ENCODE measurements around the gene DEAF1.

Gene DEAF1

DNA sequence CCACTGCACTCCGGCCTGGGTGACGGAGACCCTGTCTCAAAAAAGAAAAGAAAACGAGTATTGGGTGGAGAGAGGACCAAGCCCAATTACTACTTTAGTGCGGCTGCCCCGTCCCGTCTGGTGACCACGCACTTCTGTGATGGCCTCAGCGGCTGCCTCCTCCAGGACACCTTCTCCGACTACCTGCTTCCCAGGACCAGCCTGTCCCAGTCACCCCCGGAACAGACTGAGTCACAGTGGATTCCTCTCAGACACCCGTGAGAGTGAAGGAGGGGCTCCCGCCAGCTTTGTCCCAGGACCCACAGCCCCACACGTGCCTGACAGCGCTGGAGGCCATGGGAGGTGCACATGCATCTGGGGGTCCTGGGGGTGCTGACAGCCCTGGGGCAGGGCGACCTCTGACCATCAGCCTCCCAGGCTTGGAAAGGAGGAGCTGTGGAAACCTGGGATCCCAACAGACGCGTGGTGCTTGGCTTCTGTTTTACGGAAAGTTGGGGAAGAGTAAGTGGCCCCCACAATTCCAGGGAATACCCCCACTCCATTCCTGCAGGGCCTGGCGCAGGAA is 53.1 kb downstream of the DEAF1 start:
- DNase-seq, result no peak

DNA sequence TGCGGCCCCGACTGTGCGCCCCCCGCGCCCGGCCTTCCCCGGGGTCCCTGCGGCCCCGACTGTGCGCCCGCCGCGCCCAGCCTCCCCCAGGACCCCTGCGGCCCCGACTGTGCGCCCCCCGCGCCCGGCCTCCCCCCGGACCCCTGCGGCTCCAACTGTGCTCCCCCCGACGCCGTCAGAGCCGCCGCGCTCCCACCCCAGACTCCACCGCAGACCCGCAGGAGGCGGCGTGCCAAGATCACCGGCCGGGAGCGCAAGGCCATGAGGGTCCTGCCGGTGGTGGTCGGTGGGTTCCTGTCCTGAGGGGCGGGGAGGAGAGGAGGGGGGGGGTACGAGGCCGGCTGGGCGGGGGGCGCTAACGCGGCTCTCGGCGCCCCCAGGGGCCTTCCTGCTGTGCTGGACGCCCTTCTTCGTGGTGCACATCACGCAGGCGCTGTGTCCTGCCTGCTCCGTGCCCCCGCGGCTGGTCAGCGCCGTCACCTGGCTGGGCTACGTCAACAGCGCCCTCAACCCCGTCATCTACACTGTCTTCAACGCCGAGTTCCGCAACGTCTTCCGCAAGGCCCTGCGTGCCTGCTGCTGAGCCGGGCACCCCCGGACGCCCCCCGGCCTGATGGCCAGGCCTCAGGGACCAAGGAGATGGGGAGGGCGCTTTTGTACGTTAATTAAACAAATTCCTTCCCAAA is 54.9 kb downstream of the DEAF1 start:
- no peak for DNase-seq

DNA sequence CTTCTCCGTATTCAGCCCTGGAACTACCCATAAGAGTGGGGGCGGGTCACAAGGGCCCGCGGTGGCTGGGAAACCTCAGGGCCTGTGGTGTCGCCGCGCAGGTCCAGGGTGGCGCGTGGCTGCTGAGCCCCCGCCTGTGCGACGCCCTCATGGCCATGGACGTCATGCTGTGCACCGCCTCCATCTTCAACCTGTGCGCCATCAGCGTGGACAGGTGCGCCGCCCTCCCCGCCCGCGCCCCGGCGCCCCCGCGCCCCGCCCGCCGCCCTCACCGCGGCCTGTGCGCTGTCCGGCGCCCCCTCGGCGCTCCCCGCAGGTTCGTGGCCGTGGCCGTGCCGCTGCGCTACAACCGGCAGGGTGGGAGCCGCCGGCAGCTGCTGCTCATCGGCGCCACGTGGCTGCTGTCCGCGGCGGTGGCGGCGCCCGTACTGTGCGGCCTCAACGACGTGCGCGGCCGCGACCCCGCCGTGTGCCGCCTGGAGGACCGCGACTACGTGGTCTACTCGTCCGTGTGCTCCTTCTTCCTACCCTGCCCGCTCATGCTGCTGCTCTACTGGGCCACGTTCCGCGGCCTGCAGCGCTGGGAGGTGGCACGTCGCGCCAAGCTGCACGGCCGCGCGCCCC is 55.6 kb downstream of the DEAF1 start:
- no peak for DNase-seq

DNA sequence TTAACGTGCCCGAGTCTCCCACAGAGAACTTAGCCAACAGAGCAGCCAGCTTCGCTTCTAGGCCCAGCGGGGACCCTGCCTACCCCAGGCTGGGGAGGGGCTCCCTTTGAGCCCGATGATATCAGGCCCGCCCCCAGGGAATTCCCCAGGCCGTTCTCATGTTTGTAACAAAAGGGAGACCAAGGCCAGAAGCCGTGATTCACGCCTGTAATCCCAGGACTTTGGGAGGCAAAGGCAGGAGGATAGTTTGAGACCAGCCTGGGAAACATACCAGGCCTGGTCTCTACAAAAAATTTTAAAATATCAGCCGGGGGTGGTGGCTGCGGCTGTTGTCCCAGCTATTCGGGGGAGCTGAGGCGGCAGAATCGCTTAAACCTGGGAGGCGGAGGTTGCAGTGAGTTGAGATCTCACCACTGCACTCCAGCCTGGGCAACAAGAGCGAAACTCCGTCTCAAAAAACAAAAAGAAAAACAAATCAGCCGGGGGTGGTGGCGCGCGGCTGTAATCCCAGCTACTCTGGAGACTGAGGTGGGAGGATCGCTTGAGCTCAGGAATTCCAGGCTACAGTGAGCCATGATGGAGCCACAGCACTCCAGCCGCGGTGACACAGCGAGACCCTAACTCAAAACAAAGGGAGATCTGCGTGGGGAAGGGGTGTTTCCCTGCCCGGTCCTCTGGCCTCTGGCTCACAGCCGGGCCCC is 56.2 kb downstream of the DEAF1 start:
- DNase-seq, result no peak

DNA sequence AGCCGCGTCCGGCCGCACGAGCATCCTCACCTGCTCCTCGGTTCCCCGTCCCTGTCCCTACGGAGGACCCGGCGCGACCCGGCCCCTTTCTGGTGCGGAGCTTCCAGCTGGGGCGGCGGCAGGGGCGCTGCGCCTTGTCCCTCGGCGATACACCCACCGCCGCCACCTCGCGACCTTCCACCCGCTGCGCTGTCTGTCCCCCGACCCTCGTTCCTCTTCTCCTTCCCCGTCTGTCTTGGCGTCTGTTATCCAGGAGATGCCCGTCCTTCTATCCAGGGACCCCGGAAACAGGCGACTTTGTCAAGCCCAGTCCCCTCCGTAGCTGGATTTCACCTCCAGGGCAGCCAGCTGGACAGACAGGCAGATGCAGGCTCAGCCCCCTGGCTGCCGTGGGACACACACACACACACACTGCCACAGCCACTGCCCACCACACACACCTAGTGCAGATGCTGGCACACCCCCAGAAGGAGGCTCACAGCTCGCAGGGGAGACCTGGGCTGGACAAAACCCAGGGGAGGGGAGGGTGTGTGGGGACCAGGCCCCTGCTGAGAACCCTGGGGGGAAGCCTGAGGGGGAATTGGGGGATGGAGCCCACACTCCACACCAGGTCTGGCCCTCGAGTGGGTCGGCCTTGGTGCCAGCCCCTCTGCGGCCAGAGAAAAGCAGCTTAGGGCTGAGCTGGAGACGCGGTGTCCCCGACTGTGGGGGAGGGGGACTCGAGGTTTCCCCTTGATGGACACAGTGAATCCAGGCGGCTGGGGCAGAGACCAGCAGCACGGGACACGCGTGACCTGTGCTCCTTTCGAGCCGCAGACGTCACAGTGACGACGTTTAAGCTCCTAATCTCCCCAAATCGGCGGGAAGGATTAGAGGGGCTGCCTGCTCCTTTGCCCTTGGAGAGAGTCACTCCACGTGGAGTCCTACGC is 57.2 kb downstream of the DEAF1 start:
- no peak for DNase-seq

DNA sequence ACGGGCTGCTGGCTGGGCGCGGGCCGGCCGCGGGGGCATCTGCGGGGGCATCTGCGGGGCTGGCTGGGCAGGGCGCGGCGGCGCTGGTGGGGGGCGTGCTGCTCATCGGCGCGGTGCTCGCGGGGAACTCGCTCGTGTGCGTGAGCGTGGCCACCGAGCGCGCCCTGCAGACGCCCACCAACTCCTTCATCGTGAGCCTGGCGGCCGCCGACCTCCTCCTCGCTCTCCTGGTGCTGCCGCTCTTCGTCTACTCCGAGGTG is 57.8 kb downstream of the DEAF1 start:
- DNase-seq, result no peak

DNA sequence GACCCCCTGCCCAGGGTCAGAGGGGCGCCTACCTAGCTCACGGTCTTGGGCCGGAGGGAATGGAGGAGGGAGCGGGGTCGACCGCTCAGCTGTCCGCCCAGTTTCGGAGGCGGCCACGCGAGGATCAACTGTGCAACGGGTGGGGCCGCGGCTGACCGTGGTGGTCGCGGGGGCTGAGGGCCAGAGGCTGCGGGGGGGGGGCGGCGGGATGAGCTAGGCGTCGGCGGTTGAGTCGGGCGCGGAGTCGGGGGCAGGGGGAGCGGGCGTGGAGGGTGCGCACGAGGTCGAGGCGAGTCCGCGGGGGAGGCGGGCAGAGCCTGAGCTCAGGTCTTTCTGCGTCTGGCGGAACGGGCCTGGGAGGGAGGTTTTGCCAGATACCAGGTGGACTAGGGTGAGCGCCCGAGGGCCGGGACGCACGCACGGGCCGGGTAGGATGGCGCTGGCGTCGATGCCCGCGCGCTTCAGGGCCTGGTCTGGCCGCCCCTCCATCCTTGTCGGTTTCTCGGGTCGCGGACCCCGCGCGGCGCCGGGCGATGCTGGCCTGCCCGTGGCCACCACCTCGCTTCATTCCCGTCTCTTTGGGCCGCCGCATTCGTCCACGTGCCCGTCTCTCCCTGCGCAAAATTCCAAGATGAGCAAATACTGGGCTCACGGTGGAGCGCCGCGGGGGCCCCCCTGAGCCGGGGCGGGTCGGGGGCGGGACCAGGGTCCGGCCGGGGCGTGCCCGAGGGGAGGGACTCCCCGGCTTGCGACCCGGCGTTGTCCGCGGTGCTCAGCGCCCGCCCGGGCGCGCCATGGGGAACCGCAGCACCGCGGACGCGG is 58.3 kb downstream of the DEAF1 start, which contains the start of gene DRD4:
DRD4 (plus strand) TSS at position 759 of the 822 bp plus-strand sequence; CDS start at position 795, 36 bp downstream.
- no peak for DNase-seq

DNA sequence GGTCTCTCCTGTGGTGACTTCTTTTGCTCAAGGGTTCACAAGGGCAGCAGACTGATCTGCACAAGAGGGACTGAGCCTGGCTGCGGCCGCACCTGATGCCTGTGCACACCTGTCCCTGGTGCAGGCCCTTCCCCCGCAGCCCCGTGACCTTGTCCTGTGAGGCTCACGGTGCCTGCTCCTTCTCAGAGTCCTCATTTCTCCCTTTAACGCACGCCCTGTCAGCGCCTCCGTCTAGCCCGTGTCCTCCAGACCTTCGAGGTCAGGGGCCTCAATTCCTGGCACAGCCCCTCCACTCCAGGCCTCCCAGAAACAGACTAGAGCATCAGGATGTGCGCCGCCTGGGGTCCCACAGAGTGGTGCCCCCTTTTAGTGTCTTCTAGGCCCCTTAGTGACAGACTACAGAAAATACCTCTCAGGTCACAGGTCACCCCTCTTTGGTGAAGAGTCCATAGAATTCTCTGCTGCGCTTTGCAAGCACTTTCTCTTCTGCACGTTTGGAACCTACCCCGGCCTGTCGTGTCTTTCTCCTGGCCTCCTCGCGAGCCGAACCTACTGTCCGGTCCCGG is 59.0 kb downstream of the DEAF1 start:
- no peak for DNase-seq

DNA sequence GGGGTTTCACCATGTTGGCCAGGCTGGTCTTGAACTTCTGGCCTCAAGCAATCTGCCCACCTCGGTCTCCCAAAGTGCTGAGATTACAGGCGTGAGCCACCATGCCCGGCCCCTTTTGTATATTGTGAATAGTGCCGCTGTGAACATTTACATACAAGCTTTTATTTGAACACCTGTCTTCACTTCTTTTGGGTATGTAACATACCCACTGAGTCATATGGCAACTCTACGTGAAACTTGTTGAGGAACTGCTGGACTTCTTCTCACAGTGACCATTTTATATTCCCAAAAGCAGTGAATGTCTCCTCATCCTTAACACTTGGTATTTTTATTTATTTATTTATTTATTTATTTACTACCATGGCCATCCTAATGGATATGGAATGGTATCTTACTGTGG is 64.2 kb downstream of the DEAF1 start:
- no peak for DNase-seq

DNA sequence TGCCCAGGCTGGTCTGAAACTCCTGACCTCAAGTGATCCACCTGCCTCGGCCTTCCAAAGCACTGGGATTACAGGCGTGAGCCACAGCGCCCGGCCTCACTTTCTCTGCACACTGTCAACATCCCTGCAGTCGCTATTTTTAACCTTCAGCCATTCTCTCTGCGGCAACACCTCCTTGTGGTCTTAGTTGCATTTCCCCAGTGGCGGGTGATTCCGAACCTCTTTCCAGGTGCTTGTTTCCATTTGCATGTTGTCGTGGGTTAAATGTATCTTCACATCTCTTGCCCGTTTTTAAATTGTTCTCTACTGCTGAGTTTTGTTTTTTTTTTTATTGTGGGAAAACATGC is 65.8 kb downstream of the DEAF1 start:
- no peak for DNase-seq

DNA sequence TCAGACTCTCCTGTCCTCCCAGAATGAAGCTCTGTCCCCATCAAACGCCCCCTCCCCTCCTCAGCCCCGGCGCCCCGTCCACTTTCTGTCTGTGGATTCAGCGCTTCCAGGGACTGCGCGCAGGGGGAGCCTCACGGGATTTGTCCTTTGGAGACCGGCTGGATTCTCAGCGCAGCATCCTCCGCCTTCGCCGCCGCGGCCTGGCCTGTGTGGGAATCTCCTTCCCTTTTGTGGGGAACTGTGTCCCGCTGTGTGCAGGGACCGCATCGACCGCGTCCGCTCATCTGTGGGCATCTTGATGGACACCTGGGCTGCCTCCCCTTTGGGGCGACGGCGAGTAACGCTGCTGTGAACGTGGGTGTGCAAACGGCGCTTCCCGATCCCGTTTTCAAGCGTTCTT is 67.0 kb downstream of the DEAF1 start:
- no peak for DNase-seq

DNA sequence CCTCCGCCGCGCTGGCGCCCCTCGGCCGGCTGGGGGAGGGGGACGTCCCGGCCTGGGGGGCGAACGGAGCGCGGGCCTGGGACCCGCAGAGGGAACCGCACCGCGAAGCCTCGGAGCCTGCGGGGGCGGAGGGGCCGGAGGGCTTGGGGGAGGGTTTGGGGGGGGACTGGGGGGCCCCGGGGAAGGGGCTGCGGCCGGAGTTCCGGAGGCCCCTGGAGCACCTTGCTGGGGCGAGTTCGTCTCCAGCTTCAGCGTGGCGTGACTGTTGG is 67.8 kb downstream of the DEAF1 start:
- no peak for DNase-seq

DNA sequence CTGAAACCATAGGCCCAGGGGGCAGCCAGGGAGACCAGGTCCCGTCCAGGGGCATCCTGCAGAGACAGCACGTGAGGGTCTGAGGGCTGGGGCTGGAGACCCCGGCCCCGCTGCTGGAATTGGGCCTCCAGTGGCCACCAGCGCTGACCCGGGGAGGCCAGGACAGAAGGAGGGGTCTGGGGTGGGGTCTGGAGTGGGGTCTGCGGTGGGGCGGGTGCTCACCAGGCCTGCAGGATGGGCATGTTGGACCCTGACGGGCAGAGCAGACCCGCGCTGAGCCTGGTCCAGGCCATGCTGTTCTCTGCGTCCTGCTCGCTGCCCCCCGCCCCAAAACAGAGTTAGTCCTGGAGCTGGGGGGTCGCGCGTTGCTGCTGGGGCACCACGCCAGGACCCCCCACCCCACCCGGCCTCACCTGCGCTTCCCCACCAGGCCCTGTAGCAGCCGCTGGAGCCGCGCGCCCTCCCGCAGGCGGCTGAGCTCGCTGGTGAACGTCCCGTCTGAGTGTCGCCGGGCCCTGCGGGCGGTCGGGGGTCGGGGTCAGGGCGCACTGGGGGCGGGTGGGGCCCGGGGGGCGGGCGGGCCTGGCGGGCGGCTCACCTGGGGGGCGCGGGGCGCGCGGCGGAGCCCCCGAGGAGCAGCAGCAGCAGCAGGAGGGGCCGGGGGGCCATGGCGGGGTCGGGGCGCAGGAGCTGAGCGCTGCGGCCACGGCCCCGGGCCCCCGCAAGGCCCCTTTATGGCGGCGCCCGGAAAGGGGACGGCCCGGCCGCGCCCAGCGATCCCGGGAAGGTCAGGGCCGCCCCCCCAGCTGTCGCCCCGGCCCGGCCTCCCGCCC is 68.3 kb downstream of the DEAF1 start, which contains the start of gene SCT:
SCT (minus strand) TSS at position 707 of the 833 bp plus-strand sequence; CDS start at position 669, 38 bp downstream.
- no peak for DNase-seq

DNA sequence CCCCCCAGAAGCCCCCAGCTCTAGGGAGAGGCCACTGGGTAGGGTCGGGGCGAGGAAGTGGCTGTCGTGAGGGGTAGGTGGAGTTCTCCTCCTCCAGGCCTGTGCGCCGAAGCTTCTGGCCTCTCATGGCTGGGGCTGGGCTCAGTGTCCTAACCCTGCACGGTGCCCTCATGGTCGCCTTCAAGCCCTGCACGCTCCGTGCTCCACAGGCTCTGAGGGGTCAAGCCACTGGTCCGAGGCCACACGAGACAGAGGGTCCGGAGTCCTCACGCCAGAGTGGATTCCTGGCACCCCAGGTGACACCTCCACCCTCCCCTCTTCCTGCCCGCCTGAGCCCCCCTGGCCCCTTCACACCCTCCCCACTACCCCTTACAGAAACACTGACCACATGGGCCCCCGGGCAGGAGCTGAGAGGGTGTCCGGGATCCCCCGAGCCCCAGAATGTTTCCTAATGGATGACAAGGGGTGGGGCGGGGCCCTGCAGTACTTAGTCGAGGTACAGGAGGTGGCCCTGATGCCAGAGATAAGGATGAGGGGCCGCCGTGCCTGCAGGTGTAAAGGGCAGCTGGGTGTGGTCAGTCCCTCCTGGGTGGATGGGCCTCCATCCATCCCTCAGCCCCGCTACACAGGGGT is 69.3 kb downstream of the DEAF1 start:
- no peak for DNase-seq

DNA sequence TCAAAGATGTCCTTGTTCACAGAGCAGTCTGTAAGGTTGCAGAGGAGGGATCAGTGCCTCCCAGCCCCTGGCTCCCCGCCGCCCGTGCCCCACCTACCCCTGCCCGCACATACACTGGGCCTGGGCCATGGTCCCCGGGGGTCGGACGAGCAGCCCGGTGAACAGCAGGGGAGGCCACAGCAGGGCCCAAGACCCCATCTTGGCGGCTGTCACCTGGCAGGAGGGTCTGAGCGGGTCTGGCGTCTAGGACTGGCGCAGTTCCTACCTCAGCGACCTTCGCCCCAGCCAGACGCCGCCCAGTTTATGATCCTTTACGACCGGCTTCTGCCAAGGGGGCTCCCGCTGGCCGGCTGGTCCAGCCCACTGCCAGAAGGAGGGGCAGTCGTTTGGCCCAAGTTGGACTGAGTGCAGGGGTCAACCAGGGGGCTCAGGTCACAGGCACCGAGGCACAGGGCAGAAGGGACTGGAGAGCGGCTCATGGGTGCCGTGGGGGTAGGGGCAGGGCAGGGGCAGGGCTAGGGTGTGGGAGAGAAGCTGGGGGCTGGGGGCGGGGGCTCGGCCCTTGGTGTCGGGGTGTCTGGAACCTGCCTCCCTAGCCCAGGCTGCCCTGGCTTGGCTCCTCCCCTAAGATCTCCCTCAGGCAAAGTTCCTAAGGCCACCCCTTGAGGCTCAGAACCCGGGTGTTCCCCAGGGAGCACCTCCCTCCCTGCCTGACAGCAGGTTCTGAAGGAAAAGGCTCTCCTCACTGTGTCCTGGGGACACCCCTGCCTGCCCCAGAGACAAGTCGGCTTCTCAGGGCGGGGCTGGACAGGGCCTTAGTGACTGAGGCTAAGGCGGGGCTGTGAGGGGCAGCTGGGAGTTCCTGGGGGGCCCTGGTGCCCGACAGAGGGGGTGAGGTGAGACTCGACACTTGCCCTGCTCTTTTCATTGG is 70.1 kb downstream of the DEAF1 start, which contains the start of gene CDHR5:
CDHR5 (minus strand) TSS at position 251 of the 931 bp plus-strand sequence; CDS start at position 198, 53 bp downstream.
- no peak for DNase-seq

DNA sequence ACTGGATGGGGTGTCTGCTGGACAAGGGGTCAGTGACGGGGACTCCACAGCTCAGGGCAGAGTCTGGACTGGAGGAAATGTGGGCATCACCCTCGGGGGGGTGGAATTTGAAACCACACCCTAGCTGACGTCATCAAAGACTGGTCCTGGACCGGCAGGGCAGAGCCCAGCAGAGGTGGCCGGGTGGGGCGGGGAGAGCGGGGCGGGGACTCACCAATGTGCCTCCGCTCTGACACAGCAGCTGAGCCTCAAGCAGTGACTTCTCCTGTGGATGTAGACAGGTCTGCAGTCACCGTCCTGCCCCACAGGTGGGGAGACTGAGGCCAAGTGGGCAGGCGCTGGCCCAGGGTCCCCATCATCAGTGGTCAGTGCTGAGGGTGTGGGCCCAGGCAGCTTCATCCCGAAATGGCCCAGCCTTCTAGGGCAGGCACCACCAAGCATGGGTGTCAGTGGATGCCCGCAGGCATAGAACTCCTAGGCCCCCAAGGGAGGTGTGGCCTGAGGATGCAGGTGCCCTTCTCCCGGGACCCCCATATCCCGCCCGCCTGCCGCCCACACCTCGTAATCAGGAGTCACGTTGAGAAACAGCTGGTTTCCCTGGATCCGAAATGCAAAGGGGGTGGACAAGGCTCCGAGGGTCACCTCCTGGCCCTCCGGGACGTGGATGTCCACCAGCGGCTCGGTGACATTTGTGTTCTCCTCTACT is 70.9 kb downstream of the DEAF1 start:
- no peak for DNase-seq

DNA sequence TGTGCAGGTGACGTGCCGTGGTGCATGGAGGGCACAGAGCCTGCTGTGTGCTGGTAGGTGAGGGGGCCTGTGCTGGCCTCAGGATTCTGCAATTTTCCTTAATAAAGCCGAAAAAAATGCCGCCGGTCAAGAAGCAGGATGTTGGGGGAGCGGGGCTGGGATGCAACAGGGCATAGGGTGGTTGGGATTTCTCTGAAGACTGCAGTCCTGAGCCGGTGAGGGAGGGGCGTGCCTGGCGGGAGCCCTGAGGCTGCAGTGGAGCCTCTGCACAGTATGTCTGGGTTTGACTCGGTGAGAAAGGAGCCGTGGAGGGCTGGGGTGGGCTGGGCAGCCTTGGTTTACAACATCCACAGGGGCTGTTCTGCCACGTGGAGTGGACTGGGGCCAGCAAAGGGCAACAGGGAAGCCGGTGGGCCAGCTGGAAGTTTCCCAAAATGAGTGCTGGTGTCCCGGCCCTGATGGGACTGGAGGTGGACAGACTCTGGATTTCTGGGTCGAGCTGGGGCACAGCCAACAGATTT is 71.6 kb downstream of the DEAF1 start:
- DNase-seq, result no peak

DNA sequence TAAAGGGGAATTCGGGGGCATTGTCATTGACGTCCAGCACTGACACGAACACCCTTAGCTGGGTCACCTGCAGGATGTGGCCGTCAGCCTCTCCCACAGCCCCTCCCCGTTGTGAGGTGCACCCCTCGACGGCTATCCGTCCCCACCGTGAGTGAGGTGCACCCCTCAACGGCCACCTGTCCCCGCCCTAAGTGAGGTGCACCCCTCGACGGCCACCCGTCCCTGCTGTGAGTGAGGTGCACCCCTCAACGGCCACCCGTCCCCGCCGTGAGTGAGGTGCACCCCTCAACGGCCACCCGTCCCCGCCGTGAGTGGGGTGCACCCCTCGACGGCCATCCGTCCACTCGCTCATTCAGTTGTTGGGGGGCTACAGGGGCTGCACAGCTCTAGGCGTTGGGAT is 73.2 kb downstream of the DEAF1 start:
- no peak for DNase-seq

All from NCI-H1092 (cell line).